ENCODE measurements around the gene RNF103.
"Not testable (repeated sequence)": the region's sequence is repeated elsewhere in the genome, so short reads cannot be mapped to it uniquely, and the experiment has no call there.

The RNF103 gene

GRCh38 chr2:86623494-86624266 is at the start of gene RNF103:
Gene RNF103, minus strand, starts transcription at chr2:86623865. Its CDS starts 979 bp downstream, at chr2:86622886.
- DNase-seq = peak; percentile 93 to 96

- no peak for DNase-seq
Measured at GRCh38 chr2:86673011-86673410, 49.3 kb upstream of the RNF103 start.

GRCh38 chr2:86672027-86672545 is 48.4 kb upstream of the RNF103 start:
- DNase-seq = no peak

DNA sequence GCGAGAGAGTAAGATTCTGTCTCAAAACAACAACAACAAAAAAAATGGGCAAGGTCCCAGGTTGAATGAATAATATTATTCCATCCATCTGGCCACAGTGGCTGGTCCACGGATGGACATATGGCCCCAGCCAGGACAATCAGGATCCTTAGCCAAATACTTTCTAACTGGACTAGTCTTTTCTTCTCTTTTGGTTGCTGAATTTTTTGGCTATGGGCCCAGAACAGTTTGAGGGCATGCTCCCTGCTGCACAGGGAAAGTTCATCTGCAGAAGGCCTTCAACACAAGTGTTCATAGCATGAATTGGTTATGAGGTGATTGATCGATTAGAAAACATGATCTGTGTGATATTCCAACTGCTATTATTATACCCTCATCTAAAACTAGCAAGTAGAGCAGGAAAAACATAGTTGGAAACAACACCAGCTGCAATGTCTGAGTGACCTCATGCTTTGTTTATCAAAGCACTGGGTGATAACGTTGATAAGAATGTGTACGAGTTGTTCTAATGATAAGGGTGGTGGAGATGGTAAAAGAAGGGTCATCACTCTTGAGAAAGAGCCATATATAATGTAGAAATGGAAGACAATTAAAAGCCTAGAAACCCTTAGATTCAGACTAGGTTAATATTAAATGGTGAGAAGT is 47.8 kb upstream of the RNF103 start:
- DNase-seq = no peak

- DNase-seq = not testable (repeated sequence)
Measured at GRCh38 chr2:86669323-86669722, 45.7 kb upstream of the RNF103 start.

DNA sequence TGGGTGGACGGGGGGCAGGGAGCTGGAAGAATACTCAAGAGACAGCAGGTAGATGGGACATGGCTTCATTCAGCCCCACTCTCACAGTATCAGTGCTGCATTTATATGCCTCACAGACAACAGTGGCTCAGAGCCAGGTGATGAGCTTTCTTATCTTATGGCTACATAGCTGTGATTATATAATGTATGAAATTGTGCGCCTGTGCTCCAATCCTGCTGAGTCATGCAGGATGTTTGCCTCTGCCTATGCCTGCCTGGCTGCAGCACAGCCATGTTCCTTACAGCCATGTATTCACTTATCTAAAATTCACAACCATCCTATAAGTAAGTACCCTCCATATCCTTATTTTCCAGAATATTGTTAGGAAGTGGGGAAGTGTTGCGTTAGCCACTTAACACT is 37.7 kb upstream of the RNF103 start:
- DNase-seq = no peak

GRCh38 chr2:86650188-86650587 is 26.5 kb upstream of the RNF103 start:
- no peak for DNase-seq

GRCh38 chr2:86649119-86649947 is 25.7 kb upstream of the RNF103 start:
- no peak for DNase-seq

DNA sequence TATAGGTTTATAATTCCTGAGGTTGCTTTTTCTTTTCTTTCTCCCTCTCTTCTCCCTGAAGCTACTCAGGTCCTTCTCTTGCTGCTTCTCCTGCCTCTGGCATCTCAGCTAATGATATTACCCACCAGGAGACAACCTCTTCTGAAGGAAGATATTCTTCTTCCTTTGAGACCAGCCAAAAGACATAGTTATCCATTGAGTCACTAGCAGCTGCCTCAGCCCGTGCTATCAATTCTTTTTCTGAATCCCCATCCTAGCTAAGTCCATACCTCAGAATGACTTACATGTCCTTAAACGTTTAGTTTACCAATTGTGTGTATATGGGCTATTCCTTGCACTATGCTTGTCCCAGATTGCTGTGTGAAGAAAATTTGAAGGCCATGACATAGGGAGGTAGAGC is 25.0 kb upstream of the RNF103 start:
- no peak for DNase-seq

GRCh38 chr2:86646865-86647264 is 23.2 kb upstream of the RNF103 start:
- DNase-seq = no peak

GRCh38 chr2:86646329-86646728 is 22.7 kb upstream of the RNF103 start:
- no peak for DNase-seq

GRCh38 chr2:86645752-86646151 is 22.1 kb upstream of the RNF103 start:
- DNase-seq = no peak

- no peak for DNase-seq
Measured at GRCh38 chr2:86638712-86639111, 15.0 kb upstream of the RNF103 start.

DNA sequence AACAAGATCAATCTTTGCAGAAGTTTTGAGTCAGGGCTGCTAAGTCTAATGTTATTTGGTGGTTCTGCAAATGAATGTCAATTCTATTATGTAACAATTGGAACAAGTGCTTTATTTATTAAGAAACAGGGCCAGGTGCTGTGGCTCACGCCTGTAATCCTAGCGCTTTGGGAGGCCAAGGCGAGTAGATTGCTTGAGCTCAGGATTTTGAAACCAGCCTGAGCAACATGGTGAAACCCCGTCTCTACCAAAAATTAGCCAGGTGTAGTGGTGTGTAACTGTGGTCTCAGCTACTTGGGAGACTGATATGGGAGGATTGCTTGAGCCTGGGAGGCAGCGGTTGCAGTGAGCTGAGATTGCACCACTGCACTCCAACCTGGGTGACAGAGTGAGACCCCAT is 13.2 kb upstream of the RNF103 start:
- DNase-seq = no peak

DNA sequence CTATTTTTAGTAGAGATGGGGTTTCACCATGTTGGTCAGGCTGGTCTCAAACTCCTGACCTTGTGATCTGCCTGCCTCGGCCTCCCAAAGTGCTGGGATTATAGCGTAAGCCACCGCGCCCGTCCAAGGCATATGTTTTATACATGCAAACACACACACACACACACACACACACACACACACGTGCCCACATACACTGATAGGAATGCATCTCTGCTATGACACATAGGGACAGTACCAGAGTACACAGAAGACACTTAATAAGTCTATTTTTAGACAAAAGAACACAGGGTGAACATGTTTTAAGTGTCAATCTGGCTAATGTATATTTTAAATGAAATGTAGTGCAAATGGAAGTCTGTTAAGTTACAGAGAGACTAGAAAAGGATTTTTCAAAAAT is 10.7 kb upstream of the RNF103 start:
- no peak for DNase-seq

- no peak for DNase-seq
Measured at GRCh38 chr2:86633155-86633651, 9.5 kb upstream of the RNF103 start.

DNA sequence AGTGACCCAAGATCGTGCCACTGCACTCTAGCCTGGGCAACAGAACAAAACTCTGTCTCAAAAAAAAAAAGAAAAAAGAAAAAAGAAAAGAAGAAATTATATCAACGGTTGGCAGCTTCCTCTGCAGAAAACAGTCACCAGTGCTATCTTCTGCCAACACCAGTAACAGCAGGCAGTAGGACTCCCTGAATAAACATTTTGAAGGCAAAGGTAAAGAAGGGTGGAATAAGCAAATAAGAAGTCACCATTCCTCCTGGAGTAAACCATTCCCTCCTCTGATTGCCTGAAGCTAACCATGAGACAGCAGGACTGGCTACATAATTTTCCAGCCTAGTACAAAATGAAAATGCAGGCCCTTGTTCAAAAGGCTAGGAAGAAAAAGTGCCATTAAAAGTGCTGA is 9.0 kb upstream of the RNF103 start:
- no peak for DNase-seq

DNA sequence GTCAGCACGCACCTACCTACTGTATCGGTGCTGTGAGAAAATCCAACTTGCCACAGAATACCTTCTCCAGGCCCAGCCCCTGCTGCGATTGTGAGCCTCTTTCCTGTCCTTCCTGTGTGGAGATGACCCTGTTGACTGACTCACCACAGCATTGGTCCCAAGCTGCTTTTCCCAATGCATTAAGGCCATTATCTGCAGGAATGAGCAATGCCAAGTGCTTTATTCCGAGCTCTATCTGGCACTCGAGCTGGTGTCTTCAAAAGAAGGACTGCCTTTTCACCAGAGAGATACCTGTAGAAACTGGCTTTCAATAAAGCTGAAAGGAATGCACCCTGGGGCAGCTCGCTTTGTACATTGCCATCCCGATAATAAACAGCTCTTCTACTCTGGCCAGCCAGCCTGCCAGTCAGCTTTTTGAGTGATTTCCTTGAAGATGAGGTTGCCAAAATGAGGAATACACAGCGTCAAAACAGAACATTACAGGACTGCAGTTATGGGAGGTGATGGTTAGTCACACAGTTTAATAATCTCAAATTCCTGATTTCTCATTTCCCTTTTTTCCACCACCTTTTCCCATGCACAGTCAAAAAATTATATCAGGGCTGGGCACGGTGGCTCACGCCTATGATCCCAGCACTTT is 8.3 kb upstream of the RNF103 start:
- DNase-seq = no peak

DNA sequence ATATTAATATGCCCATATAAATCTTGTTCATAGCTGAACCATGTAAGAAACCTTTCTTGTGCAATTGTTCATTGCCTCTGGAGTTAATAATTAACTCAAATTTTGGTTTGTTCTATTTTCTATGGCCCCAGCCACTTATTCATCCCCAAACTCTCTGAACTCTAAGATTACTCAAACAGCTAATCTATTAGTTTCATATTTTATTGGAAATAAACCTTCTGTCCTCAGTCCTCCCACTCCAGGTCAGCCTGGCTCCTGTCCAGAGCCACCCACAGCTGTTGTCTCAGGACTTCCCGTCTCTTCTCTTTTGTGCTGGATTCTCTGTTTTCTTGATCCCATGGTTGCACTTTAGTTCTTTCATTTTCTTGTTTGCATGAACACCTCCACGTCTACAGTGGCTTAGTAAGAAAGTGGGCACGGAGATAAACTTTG is 4.4 kb upstream of the RNF103 start:
- DNase-seq = no peak

GRCh38 chr2:86627550-86627949 is 3.9 kb upstream of the RNF103 start:
- no peak for DNase-seq

DNA sequence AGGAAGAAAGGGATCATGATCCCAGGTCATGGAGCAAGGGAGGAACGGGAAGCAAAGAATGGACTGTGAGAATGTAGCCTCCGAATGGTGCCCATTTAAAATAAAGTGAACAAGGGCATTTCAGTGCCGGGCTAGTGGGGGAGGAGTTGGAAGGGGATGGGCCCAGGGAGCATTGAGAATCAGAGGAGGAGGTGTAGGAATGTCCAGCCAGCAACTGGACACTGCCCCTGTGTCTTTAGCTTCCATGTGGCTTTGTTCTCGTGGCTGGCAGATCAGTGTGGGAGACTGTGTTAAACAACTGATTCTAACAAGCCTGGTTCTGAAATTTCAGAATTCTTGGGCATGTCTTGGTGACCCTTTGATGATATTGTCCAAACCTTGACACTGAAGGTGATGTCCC is 1.4 kb upstream of the RNF103 start:
- DNase-seq = peak; percentile 46 to 70

DNA sequence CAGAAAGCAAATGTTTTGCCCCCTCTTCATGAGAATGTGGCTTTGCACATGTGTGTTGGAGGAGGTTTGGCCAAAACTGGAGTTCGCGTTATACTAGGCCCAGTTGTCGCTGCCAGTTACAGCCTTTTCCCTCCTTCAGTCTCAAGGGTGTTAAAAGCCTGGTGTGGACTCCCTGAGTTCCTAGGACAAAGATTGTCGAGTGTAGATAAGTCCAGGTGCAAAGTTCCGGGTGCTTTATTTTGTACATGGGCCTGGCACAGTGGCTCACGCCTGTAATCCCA is 542 bp upstream of the RNF103 start:
- DNase-seq = no peak

DNA sequence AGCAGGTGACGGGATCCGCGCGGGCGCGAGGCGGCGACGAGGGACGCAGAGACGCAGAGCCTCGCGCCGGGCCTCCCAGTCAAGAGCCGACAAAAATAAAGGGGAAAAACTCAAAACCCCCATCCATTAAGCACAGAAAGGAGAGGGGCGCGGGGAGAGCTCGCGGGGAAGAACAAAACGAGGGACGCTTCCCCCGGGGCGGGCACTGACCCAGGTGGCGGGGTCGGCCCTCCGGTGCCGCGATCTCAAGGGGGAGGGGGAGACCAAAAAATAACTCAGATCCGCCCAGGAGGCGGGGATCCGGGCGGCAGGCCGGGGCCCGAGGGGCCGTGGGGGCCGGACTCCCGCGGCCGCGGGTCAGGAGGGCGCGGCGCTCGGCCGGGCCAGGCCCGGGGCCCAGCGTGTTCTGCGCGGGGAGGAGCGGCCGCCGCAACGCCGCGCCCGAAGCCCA is 597 bp downstream of the RNF103 start:
- DNase-seq = peak in 1 of 2 donors; percentile 42
